NCI-H774 (cell line): ENCODE results near the gene SNAP25.

Experiments
- DNase-seq: peaks from one replicate; lab custom pipeline; 2025; lab: John Stamatoyannopoulos, UW

The SNAP25 gene

DNA sequence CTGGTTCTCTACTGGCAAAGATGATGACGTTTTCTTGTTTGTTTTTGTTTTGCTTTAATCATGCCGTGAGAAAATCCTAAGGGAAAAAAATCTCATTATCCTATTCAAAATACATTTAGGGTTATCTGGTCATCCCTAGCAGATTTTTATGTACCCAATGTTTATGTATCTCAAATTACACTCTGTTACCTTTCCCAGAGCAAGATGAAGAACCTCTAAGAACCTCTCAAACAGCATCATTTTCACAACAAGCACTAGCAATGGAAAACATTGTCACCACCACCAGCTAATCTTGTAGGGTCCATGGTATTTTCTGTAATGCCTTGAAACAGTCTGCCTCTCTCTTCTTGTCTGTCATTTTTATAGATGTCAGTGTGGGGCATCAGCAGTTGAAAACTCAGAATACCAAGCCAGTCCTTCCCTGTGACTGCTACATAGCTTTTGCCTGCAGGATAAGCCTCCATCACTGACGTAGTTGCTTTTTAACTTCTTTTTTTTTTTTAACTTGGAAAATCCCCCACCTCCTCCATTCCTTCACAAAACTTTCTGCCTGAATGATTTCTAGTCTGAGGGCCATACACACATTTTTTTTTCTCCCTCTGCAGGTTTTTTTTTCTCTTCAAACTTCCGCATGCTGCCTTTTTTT is 2.4 kb upstream of the SNAP25 start:
- DNase-seq = no peak

DNA sequence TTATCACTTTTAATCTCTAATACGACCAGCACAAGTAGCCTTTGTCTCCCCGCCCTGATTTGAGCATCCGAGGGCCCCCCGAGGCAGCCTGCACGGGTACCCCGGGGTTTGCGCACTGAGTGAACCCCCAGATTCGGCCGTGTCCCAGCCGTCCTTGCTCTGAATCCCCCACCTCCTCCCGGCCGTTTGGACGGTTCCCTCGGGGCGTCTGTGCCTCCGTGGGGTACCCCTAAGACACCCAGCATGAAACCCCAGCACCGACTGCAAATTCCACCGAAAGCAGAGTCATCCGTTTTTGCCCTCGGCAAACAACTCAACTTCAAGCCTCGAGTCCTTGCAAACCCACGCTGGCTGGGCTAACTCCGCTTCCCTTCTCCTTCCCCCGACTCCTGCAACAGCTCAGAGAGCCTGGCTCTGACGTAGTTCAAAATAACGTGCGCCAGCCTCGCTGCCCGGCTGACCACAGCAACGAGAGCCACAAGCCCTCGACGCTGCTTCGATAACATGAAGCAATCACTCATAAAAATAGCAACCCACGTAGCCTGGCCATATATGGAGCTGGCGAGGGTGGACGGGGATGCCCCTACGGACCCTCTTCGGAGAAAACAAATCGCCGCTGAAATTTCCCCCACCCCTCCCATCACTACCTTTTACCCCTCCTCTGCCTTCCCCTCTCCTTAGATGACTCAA is 764 bp upstream of the SNAP25 start:
- DNase-seq = peak; percentile 82

DNA sequence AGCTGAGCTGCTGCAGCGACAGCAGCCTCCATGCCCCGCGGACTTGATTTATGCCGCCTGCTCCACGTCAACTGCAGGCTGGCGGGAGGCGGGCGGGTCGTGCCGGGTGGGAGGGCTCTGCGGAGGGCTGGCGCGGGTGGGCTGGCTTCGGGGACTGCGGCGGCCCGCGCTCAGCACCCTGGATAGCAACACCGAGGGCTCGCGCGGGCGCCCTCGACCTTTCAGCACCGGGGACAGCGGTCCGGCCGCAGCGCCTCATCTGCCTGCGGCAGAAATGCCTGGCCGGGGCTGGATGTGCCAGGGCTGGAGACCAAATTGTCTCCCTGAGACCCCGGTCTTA is 792 bp downstream of the SNAP25 start:
- peak; percentile 17 for DNase-seq

DNA sequence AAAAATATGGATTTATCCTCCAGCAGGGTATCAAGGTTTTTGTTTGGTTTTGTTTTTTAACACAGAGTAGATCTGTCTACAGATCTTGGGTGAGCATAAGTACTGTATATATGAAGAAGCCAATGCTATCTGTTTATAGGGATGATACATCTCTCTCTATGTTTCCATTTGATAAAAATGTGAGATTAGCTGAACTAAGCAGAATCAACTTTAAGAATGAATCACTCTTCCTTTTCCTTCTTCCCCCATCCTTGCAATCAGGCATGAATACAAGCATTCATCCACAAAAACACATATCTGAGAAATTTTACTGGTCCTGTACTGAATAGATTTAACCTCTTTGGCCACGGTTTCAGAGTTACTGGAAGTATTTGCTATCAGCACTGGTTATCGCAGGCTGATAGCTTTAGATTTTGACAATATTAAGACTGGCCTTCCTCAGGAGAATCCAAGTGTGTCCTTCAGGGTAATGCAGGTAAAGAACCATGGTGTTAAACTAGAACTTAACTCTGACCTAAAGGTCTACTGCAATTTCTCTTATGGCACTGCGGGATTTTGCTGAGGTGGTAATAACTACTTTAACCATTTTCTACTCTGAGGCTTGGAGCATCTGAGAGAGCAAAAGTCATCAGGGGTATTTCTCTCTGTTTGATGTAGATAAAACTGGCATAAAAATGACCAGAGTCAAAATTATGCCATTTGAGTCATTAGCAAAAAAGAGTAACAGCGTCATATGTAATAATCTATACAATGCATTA is 1.5 kb downstream of the SNAP25 start:
- no peak for DNase-seq

DNA sequence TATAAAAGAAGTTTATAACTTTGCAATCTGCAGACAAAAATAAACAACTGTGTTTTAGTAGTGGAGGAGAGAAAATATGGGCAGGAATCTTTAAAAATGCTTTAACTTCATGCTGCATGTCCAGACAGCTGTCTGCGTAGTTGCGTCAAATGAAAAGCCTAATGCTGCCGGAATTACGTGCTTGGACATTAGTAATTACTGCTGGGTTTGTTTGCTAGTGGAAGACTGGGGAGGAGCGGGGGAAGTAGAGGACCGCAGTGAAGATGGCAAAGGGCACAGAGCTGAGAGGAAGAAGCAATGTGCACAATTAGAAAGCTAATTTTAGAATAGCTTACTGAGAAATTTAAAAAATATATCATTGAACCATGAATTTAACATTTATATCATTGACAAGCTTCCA is 2.4 kb downstream of the SNAP25 start:
- DNase-seq = peak; percentile 22

DNA sequence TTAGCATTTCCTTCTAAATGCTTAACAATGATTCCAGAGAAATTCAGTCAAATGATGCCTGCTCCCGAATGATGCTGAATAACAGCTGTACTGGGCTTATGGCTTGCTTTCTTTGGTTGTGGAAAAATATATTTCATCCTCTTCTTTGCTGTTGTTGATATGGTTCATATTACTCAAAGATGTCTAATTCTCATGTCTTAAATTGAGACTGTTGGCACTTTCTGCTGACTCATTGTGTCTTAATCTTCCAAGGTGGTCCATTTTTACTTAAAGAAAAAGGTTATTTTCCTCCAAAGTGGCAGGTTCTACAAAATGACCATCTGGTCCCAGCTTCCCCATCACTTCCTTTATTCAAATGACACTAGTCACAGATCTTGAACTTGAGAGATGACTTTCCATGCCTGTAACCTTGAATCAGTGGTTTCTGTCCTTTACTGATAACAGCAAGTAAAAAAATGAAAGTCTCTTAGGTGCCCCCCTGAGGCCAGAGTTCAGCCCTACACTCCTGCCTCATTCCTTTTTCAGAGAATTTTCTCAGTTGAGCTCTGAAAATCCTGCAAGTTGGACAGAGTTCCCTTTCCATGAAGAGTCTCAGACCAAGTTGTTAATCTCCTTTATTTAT is 6.9 kb downstream of the SNAP25 start:
- no peak for DNase-seq

DNA sequence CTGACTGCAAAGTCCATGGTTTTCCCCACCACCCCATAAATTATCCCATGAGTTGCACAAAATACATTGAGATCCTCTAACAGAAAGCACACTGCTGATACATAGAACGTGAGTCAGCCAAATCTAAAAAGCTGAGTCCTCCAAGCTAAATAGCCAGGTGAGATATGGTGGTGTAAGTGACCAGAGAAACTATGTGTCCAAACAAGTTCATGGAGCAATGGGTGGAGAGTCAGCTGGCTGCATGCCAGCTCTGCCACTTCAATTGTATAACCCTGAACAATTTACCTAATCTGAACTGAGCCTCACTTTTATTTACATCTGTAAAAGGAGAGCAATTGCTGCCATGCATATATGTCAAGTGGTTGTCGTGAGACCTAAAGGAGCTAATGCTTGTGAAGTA is 9.7 kb downstream of the SNAP25 start:
- DNase-seq = peak; percentile 51

DNA sequence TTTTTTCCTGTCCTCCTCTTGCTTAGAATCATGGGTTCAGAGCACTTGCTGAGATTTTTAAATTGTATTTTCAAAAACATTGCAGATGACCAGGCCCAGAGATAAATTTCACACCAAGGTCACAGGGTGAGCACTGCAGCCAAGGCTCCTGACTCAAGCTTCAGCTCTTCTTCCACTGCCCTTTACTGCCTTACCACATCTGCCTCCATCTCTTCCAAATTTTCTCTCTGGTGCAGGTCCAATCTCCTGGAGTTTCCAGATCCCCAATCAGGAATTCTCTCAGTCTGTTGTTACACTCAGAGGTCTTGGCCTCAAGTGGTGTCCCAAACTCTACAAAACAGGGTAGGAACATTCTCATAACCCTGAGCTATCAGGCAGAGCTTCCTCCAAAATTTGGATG is 12.7 kb downstream of the SNAP25 start:
- DNase-seq = no peak

DNA sequence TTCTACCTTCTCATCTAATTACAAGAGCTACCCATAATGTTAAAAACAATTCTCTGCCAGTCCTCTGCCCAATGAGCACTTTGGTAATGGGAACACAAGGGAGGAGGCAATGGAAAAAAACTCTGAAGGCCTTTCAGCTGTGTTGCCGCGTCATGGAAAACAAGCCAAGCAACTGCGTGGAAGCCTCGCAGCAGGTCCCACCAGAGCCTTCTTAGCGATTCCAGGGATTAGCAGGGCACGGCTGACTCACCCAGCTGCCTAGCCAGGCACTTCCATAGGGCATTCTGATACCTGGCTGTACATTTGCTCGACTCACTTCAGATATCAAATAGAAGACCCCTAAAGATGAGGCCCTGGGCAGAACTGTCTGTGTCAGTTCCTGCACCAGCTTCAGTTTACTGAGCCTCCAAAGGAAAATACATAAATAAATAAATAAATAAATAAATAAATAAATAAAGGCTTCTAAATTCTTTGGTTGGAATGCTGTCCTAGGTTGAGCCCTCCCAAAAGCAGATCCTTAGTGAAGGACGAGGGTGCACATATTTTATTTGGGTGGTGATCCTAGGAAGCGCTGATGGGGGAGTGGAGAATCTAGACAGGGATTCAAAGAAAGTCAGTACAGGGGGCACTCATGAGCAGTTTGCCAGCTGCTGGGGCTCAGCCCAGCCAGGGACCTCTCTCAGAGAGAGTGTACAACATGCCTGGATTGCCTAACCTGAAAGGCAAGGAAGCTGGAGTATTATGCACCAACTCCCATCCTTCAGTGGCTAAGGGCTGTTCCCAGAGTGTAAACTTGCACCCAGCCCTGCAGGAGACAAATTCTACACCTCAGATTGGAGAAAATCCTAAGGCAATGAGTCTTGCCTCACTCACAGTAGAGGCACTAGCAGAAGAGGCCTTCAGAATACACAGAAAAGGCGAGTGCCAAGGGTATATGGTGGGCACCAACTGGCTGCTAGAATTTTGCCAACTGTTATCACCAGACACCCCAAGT is 18.2 kb downstream of the SNAP25 start:
- DNase-seq = no peak

DNA sequence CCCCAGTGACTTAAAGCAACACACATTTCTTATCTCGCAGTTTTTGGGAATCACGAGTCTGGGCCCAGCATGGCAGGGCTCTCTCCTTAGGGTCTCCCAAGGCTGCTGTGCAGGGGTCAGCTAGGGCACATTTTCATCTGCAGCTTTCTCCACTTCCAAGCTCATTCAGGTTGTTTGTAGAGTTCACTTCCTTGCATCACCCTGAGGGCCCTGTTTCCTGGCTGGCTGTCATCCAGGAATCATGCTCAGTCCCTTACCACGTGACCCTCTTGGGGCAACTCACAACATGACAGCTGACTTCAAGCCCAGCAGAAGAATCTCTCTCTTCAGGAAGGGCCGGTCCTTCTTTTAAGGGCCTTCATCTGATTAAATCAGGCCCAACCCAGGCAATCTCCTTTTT is 21.3 kb downstream of the SNAP25 start:
- peak; percentile 39 for DNase-seq

DNA sequence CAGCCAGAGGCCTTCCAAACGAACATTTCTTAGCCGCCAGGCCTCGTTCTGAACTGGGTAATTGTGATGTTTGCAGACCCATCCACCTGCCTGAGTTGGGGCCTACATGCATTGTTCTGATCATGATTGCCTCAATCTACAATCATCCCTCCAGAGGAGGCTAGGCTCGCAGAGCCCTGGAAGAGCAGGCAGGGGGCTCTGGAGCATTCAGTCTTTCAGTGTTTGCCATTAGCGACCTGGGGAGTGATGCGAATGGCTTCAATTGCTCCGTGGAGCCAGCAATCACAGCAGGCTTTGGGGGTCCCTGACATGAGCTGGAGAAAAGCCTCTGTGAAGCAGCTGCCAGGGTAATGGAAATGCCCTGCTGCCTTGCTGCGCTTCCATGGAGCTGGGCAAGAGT is 22.0 kb downstream of the SNAP25 start:
- DNase-seq = no peak

DNA sequence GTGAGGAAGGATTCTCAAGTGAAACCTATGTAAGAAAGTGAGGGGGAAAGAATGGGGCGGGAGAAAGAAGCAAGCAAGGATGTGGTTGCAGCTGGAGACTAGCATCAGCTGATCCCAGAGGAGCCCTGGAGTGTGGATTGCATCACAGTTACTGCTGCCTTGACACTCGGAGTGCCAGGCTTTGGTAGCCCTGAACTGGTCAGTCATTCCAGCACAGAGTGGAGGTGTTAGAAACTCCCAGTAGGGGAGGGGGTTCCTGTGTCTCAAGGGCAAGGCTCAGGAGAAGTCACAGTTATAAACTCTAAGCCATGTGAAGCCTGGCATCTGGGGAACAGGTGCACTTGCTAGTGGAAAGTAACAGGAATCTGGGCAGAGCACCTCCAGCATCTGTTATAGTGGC is 23.5 kb downstream of the SNAP25 start:
- DNase-seq = no peak

DNA sequence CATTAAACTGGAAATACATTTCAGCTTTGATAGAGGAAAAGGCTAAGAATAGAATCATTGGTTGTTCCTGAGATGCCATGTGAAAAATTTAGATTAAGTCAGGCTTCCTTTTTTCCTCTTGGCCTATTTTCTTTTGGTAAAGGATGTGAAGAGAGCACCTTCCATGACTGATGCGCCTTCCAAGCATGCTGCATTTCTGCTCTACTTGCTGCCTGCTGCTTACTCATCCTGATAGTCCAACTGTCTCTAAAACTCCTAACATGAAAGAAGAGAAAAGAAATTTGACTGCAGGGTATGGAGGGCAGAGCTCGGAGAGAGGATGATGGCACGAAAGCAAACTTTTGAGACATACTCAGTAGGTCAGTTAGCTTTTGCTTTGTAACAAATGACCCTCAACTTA is 28.8 kb downstream of the SNAP25 start:
- DNase-seq = no peak

DNA sequence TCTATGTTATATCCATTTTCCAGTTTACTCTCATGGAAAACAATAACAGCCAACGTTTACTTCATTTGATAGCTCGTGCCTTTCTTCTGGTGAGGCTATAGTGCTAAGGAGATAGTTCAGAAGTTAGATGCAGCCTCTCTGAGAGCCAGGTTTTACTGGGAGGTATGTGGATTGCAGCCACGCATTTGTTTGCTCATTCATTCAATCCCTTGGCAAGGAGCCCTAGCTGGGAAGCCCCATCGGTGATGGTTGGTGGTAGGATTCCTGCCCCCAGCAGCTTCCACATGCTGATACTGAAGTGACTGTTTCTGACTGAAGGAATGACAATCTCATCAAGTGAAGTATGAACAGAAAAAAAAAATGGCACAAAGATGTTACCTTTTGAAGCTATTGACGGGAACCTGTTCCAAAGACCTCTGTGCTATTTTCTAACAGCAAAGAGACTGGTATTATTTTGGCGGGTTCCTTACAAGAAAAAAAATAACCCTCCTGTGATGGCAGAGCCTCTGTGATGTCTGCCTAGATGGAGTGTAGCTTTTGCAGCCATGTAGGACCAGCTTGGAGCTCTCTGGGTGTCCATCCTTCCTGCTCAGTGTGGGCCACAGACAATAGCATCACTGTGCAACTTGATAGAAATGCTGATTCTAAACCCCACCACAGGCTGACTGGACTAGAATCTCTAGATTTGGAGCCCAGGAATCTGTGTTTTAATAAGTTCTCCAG is 30.6 kb downstream of the SNAP25 start:
- DNase-seq = no peak

DNA sequence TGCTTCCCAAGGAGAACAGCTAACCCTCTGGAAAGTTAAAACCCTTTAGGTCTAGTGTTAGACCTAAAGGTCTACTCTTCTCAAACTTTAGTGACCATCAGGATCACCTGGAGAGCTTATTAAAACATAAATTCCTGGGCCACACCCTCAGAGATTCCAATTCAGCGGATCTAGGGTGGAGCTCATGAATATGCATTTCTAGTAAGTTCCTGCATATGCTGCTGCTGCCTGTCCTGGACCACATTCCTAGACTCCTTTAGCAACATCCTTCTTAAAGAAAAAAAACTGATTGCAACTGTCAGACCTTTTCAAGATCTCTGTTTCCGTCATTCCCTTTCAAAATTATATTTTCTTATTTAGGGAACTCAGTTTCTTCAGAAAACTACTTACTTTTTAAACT is 31.2 kb downstream of the SNAP25 start:
- DNase-seq = no peak

DNA sequence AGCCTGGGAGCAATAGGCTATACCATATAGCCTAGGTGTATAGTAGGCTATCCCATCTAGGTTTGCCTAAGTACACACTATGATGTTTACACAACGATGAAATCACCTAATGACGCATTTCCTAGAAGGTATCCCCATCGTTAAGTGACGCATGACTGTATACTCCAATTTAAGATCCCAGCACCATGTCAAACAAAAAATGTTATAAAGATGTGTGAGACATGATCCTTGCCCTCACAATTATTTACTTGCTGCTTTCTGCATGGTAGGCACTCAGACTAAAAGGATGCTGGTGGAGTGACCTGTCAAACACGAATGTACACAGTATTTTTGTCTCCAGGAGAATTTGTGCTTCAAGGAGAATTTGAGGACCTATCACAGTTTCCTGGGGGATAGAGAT is 32.3 kb downstream of the SNAP25 start:
- peak; percentile 42 for DNase-seq

DNA sequence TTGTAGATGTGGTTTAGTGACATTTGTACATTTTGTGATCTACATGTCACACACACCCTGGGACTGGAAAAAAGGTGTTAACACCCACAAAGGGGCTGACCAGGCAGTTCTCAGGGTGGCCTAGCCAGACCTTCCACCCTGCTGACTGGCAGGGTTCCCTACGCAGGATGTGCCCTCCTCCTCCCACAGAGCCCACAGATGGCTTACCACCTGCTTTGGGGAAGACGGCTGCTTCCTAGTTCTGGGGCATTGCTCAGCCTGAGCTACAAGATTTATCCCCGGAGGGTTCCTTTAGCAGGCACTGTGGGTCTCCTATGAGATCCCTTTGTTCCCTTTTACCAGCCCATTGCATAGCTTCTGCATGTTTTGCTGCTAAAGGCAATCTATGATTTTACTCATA is 35.1 kb downstream of the SNAP25 start:
- no peak for DNase-seq

DNA sequence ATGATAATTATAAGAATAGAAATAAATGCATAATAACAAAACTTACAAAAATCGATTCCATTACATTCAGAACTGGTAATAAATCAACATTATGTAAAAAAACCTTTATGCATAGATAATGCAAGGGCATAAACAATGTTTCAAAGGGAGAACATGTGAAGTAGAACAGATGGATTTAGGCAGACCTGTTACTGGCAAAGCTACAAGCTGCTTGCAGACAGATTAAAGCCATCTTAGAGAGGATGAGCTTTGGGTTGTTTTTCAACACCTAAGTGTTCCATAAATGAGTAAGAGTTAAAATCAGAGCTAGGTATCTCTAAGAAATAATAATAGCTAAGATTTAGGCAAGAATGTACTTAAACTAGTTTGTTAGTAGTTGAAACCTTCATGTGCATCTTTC is 37.2 kb downstream of the SNAP25 start:
- DNase-seq = no peak

DNA sequence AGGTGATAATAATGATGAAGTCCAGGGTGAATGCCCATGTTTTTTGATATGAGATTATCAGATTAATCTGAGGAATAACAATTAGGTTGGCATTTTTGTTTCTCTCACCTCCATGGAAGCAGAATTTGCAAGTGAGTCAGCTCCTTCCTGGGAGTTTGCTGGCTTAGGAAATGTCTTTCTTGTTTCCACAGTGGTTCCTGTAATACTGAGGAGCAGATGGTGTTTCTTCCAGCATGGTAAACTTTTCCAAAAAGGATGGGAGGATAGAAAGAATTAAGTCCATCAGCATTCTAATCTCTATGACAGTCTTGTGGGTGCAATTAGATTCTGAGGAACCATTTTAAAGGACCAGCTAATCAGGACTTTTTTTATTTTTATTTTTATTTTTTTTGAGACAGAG is 40.5 kb downstream of the SNAP25 start:
- no peak for DNase-seq

DNA sequence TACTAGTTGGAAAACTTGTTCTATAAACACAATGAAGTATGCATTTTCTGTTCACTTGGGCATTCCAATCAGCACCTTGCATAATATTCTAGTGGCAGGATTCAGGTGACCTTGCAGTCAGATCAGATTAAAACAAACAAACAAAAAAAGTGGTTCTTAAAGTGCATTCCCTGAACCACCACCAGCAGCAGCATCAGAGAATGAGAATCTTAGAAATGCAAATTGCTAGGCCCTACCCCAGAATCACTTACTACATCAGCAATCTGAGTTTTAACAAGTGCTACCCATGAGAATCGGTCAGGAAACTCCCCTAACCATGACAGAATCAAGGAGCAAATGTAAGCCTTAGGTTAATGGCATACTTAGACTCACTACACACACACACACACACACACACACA is 41.7 kb downstream of the SNAP25 start:
- no peak for DNase-seq

DNA sequence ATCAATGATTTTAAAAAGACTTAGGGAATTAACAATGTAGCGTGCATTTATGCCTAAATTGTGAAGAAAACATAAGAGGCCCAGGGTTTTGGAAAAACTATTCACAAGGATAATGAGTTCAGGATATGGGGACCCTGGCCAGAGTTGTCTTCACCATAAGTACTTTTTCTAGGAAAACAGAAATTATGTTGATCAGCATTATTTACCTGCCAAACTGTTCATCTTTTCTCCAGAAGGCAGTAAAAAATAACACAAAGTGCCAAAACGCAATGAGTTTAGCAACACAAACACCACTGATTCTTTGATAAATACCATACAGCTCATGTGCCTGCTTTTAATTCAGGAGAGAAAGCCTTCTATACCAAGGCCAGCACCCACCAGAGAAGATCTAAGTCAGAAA is 43.1 kb downstream of the SNAP25 start:
- DNase-seq = no peak
